Tibial artery (tissue), 4 donors: ENCODE results near the gene KCNAB2.

Source experiments
- DNase-seq, 2 donors: peaks; one replicate each; pipeline ENCODE4 v3.0.0-alpha.2; 2019
- H3K27ac ChIP-seq, 2 donors: fragments of 200-600 bp; sonication (generic) in 1 of 2; 1 replicate in 1 of 2; 2 replicates in 1 of 2; pipeline ENCODE4 v1.5.1; 2018 to 2019; ENCODE audit warnings: mild to moderate bottlenecking in 1 of 2
- H3K27me3 ChIP-seq, 2 donors: fragments of 200-600 bp; sonication (generic) in 1 of 2; one replicate each; pipeline versions ENCODE4 v1.5.1 to v1.6.0; 2016 to 2019
- H3K36me3 ChIP-seq, 3 donors: fragments of 200-600 bp; sonication (generic) in 2 of 3; one replicate each; pipeline ENCODE4 v1.5.1; 2016 to 2019; ENCODE audit warnings: mild to moderate bottlenecking in 2 of 3
- H3K4me1 ChIP-seq, 4 donors: fragments of 200-600 bp; sonication (generic) in 2 of 4; 1 replicate in 3 of 4; 2 replicates in 1 of 4; pipeline ENCODE4 v1.5.1; 2016 to 2019
- H3K4me3 ChIP-seq, 2 donors: fragments of 200-600 bp; sonication (generic) in 1 of 2; 1 replicate in 1 of 2; 2 replicates in 1 of 2; pipeline ENCODE4 v1.5.1; 2018 to 2019; ENCODE audit warnings: mild to moderate bottlenecking in 2 of 2
- H3K9me3 ChIP-seq, 3 donors: fragments of 200-600 bp; sonication (generic) in 1 of 3; one replicate each; pipeline ENCODE4 v1.5.1; 2016 to 2019
- intact Hi-C: fragments of 100-400 bp; cut with DNase I; formaldehyde crosslinking; loops from one replicate; pipeline ENCODE4 v1.15.0; 2023; ENCODE audit warnings: low total_unique reads
- TF ChIP-seq, protein P1 (sequence below), 2 experiments: fragments of 200-600 bp in 1 of 2; fragments of 450-650 bp in 1 of 2; IDR thresholded peaks; one replicate each; pipeline ENCODE4 v1.5.1; 2017 to 2019; ENCODE audit warnings: antibody characterized with exemption in 2 of 2, mild to moderate bottlenecking in 1 of 2, moderate library complexity in 1 of 2

Gene KCNAB2

DNA sequence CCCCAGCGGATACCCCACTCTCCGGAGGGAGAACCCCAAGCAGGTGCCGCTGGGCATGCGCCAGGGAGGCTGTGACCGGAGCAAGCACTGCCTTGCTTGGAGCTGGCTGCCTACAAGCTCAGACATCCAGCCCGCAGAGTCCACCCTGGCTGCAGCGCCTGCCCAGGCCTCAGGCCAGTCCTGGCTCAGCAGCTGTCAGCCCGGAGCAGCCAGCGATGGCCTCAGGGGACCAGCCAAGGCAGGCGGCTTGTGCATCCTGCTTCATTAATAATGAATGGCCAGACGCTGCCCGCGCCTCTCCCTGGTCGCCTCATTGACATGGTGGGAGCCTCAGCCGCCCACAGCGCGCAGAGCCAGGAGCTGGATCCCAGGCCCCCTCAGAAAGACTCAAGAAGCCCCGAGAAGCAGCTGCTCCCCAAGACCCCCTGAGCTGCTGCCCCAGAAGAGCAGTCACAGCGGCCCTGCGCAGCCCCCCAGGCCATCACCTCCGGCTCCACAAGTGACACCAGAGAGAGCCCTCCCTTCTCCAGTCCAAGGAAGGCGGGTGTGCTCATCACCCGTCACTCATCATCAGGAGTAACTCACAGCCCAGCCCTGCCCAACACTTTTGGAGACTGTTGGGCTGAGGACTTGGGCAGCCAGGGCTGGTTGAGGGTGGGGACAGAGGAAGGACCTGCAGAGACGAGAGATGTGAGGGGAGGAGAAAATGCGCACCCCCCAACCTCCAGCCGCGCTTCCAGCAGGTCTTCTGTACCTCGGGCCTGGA, 19.6 kb downstream of the KCNAB2 start:
- no peak for DNase-seq
- H3K27ac ChIP-seq, result no peak overlapping the region
- H3K9me3 ChIP-seq, result no peaks in the 10 kb centered on the region
- H3K4me1 ChIP-seq, result no peaks in the 10 kb centered on the region
- TF ChIP-seq, protein P1, sequence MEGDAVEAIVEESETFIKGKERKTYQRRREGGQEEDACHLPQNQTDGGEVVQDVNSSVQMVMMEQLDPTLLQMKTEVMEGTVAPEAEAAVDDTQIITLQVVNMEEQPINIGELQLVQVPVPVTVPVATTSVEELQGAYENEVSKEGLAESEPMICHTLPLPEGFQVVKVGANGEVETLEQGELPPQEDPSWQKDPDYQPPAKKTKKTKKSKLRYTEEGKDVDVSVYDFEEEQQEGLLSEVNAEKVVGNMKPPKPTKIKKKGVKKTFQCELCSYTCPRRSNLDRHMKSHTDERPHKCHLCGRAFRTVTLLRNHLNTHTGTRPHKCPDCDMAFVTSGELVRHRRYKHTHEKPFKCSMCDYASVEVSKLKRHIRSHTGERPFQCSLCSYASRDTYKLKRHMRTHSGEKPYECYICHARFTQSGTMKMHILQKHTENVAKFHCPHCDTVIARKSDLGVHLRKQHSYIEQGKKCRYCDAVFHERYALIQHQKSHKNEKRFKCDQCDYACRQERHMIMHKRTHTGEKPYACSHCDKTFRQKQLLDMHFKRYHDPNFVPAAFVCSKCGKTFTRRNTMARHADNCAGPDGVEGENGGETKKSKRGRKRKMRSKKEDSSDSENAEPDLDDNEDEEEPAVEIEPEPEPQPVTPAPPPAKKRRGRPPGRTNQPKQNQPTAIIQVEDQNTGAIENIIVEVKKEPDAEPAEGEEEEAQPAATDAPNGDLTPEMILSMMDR (IDR thresholded peaks at IDR 0.05), result no peak
- intact Hi-C loops, result no loop called here
- no peak overlapping the region for H3K4me3 ChIP-seq
- H3K27me3 ChIP-seq, result peaks cover 0 to 22% of the 10 kb centered on the region in 2 donors
- H3K36me3 ChIP-seq, result no peaks in the 10 kb centered on the region

GRCh38 chr1:6066680-6067079, 21.0 kb downstream of the KCNAB2 start:
- DNase-seq, result no peak
- Histone ChIP-seq H3K9me3 (no peaks in the 10 kb centered on the region), H3K4me3 (no peak overlapping the region), H3K4me1 (no peaks in the 10 kb centered on the region), H3K36me3 (no peaks in the 10 kb centered on the region), H3K27me3 (peaks cover 0 to 19% of the 10 kb centered on the region in 2 donors), H3K27ac (no peak overlapping the region)
- intact Hi-C loops, result no loop called here
- TF ChIP-seq, protein P1 (IDR thresholded peaks at IDR 0.05), result no peak

GRCh38 chr1:6068073-6068472, 22.4 kb downstream of the KCNAB2 start:
- intact Hi-C loops, result no loop called here

GRCh38 chr1:6068932-6069331, 23.2 kb downstream of the KCNAB2 start:
- intact Hi-C loops, result no loop called here
- Histone ChIP-seq H3K4me3 (no peak overlapping the region), H3K9me3 (no peaks in the 10 kb centered on the region), H3K27me3 (peaks cover 0 to 23% of the 10 kb centered on the region in 2 donors), H3K4me1 (no peaks in the 10 kb centered on the region), H3K27ac (no peak overlapping the region), H3K36me3 (no peaks in the 10 kb centered on the region)
- TF ChIP-seq, protein P1 (IDR thresholded peaks at IDR 0.05), result no peak
- DNase-seq, result no peak

More at GRCh38 chr1:6068073-6068472, 22.4 kb downstream of the KCNAB2 start:
- Histone ChIP-seq H3K27me3 (peaks cover 0 to 24% of the 10 kb centered on the region in 2 donors), H3K27ac (no peak overlapping the region), H3K36me3 (no peaks in the 10 kb centered on the region), H3K4me1 (no peaks in the 10 kb centered on the region), H3K4me3 (no peak overlapping the region), H3K9me3 (no peaks in the 10 kb centered on the region)
- TF ChIP-seq, protein P1 (IDR thresholded peaks at IDR 0.05), result no peak
- DNase-seq, result no peak

GRCh38 chr1:6069573-6069972, 23.9 kb downstream of the KCNAB2 start:
- Histone ChIP-seq H3K4me1 (no peaks in the 10 kb centered on the region), H3K9me3 (no peaks in the 10 kb centered on the region), H3K27me3 (peaks cover 0 to 16% of the 10 kb centered on the region in 2 donors), H3K36me3 (no peaks in the 10 kb centered on the region), H3K4me3 (no peak overlapping the region), H3K27ac (no peak overlapping the region)
- intact Hi-C loops, result no loop called here
- TF ChIP-seq, protein P1 (IDR thresholded peaks at IDR 0.05), result no peak
- no peak for DNase-seq
